Medulla oblongata (tissue), 1 donor: ENCODE results near the gene JAGN1.
"Not testable (repeated sequence)": the region's sequence is repeated elsewhere in the genome, so short reads cannot be mapped to it uniquely, and the experiment has no call there.

Experiments
- DNase-seq: peaks from one replicate; pipeline ENCODE4 v3.0.0-alpha.2; 2015; ENCODE audit errors: extremely low spot score

JAGN1 gene

GRCh38 chr3:9898467-9899241 is 8.2 kb downstream of the JAGN1 start:
- no peak for DNase-seq

GRCh38 chr3:9899289-9899791 is 8.9 kb downstream of the JAGN1 start:
- DNase-seq: no peak

GRCh38 chr3:9900965-9901415 is 10.6 kb downstream of the JAGN1 start:
- DNase-seq: not testable (repeated sequence)

- DNase-seq: no peak
Measured at GRCh38 chr3:9901967-9902366, 11.6 kb downstream of the JAGN1 start.

GRCh38 chr3:9902372-9903237 is 12.2 kb downstream of the JAGN1 start, which contains the start of gene IL17RE:
IL17RE (plus strand) TSS chr3:9902848; CDS start chr3:9902933, 85 bp downstream.
- no peak for DNase-seq

- no peak for DNase-seq
Measured at GRCh38 chr3:9903238-9903624, 12.8 kb downstream of the JAGN1 start.

GRCh38 chr3:9903904-9904303 is 13.5 kb downstream of the JAGN1 start:
- no peak for DNase-seq

GRCh38 chr3:9906480-9906879 is 16.1 kb downstream of the JAGN1 start:
- DNase-seq: no peak

- no peak for DNase-seq
Measured at GRCh38 chr3:9908286-9908685, 17.9 kb downstream of the JAGN1 start.

GRCh38 chr3:9909221-9910013 is 19.0 kb downstream of the JAGN1 start:
- no peak for DNase-seq

- no peak for DNase-seq
Measured at GRCh38 chr3:9911863-9912262, 21.5 kb downstream of the JAGN1 start.

- no peak for DNase-seq
Measured at GRCh38 chr3:9912294-9912935, 22.0 kb downstream of the JAGN1 start.

GRCh38 chr3:9913601-9914000 is 23.2 kb downstream of the JAGN1 start:
- no peak for DNase-seq

- DNase-seq: no peak
Measured at GRCh38 chr3:9914011-9914410, 23.6 kb downstream of the JAGN1 start.

GRCh38 chr3:9914559-9915253 is 24.3 kb downstream of the JAGN1 start:
- no peak for DNase-seq

GRCh38 chr3:9915254-9916141 is 25.1 kb downstream of the JAGN1 start:
- peak; percentile 44 for DNase-seq

- no peak for DNase-seq
Measured at GRCh38 chr3:9916346-9916733, 25.9 kb downstream of the JAGN1 start.

GRCh38 chr3:9916734-9917680 is 26.6 kb downstream of the JAGN1 start, which contains the start of gene IL17RC:
IL17RC (plus strand) TSS chr3:9917098; CDS start chr3:9917316, 218 bp downstream.
- peak; percentile 77 for DNase-seq
